A673 (cell line): ENCODE measurements around the gene SLC25A21. TPM values are rescaled to one million over a fixed set of nuclear protein-coding genes. Genes with fewer than 3 reads are reported as not detected.

Experiments used
- BruUV-seq: library from RNA; stranded (reverse); fragments of 400-500 nt; replicated peaks from 2 replicates; lab custom pipeline; 2021; lab: Mats Ljungman, UMichigan
- CTCF ChIA-PET: fragments of 300-600 bp; sonication (Branson Sonifier 250); formaldehyde crosslinking; loops from one replicate; lab custom pipeline; 2022; ENCODE audit warnings: antibody characterized with exemption; lab: Charles Lee
- POLR2A ChIA-PET: fragments of 300-600 bp; sonication (Branson Sonifier 250); formaldehyde crosslinking; loops from one replicate; lab custom pipeline; 2022; ENCODE audit warnings: antibody characterized with exemption; ENCODE audit not compliant: low non-redundant PET; lab: Charles Lee
- DNase-seq: peaks from one replicate; pipeline ENCODE4 v3.0.0-alpha.2; 2015; ENCODE audit warnings: low spot score
- H3K27ac ChIP-seq: fragments of 200-600 bp; sonication (generic); 2 replicates; pipeline ENCODE4 v1.5.1; 2016; ENCODE audit warnings: mixed run types, low read depth, mild to moderate bottlenecking, mixed read lengths, antibody characterized with exemption, low read length; ENCODE audit not compliant: poor library complexity, severe bottlenecking
- H3K27me3 ChIP-seq: fragments of 200-600 bp; sonication (generic); replicated peaks from 2 replicates; pipeline ENCODE4 v1.6.1; 2017; ENCODE audit warnings: mixed run types, low read depth, mild to moderate bottlenecking, mixed read lengths, antibody characterized with exemption, low read length; ENCODE audit not compliant: insufficient read depth, poor library complexity
- H3K36me3 ChIP-seq: fragments of 200-600 bp; sonication (generic); 2 replicates; pipeline ENCODE4 v1.6.1; 2016; ENCODE audit warnings: mixed run types, mild to moderate bottlenecking, mixed read lengths, antibody characterized with exemption, low read length; ENCODE audit not compliant: insufficient read depth, poor library complexity, severe bottlenecking
- H3K4me1 ChIP-seq: fragments of 200-600 bp; sonication (generic); 2 replicates; pipeline ENCODE4 v1.6.1; 2017; ENCODE audit warnings: mixed run types, mild to moderate bottlenecking, mixed read lengths, antibody characterized with exemption, low read length; ENCODE audit not compliant: insufficient read depth, poor library complexity, severe bottlenecking
- H3K4me3 ChIP-seq: fragments of 200-600 bp; sonication (generic); 2 replicates; pipeline ENCODE4 v1.5.1; 2016; ENCODE audit warnings: low read depth, mixed run types, mild to moderate bottlenecking, mixed read lengths, low read length; ENCODE audit not compliant: poor library complexity, severe bottlenecking
- H3K9me3 ChIP-seq: fragments of 200-600 bp; sonication (generic); 2 replicates; pipeline ENCODE4 v1.6.1; 2016; ENCODE audit warnings: mixed run types, low read depth, mild to moderate bottlenecking, mixed read lengths, antibody characterized with exemption, low read length; ENCODE audit not compliant: poor library complexity, severe bottlenecking
- EZH2 ChIP-seq: fragments of 200-600 bp; sonication (generic); IDR thresholded peaks from 2 replicates; pipeline ENCODE4 v1.6.1; 2017; ENCODE audit warnings: borderline replicate concordance, low read depth, mild to moderate bottlenecking, mixed read lengths, antibody characterized with exemption, low read length; ENCODE audit not compliant: poor library complexity, severe bottlenecking
- intact Hi-C: fragments of 100-400 bp; cut with micrococcal nuclease; formaldehyde crosslinking; loops from one replicate; pipeline ENCODE4 v1.10.0; 2022; ENCODE audit not compliant: unreplicated experiment
- total RNA-seq: library from RNA; stranded (reverse); gene quantifications from 2 replicates; pipeline ENCODE4 v1.2.3, GENCODE V29; 2021
- TF ChIP-seq, protein P1 (sequence below): fragments of 300-800, 200-600 bp; sonication (generic); conservative IDR thresholded peaks from 2 replicates; pipeline ENCODE4 v1.5.1; 2017; ENCODE audit warnings: low read depth, mild to moderate bottlenecking, antibody characterized with exemption, low read length, moderate library complexity, mixed read lengths

SLC25A21 gene
- total RNA-seq, 1 experiment from 2014 or later, result 4.7 TPM

DNA sequence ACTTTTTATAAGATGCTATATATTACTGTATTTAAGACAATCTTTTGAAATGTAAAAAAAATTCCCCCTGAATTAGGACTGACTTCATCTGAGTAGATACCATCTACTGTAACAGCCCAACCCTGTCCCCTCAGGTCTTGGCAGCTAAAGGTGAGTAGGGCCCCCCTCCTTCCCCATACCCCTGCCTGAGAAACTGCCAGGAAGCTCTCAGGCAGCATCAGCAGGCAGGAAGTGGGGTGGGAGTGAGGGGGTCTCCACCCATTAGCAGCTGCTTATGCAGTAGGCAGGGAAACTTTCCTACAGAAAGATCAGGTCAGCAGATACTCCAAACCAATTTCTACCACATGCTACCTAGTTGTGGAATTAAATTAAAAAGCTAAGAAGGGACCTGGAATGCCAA, 448.2 kb downstream of the SLC25A21 start:
- ChIA-PET CTCF (no interaction called here), POLR2A (no interaction called here)
- no peak overlapping the region for H3K27ac ChIP-seq
- H3K4me3 ChIP-seq, result no peak overlapping the region
- no peaks in the 10 kb centered on the region for H3K4me1 ChIP-seq
- H3K36me3 ChIP-seq, result no peaks in the 10 kb centered on the region
- DNase-seq, result no peak
- TF ChIP-seq EZH2, result no peak
- TF ChIP-seq, protein P1, sequence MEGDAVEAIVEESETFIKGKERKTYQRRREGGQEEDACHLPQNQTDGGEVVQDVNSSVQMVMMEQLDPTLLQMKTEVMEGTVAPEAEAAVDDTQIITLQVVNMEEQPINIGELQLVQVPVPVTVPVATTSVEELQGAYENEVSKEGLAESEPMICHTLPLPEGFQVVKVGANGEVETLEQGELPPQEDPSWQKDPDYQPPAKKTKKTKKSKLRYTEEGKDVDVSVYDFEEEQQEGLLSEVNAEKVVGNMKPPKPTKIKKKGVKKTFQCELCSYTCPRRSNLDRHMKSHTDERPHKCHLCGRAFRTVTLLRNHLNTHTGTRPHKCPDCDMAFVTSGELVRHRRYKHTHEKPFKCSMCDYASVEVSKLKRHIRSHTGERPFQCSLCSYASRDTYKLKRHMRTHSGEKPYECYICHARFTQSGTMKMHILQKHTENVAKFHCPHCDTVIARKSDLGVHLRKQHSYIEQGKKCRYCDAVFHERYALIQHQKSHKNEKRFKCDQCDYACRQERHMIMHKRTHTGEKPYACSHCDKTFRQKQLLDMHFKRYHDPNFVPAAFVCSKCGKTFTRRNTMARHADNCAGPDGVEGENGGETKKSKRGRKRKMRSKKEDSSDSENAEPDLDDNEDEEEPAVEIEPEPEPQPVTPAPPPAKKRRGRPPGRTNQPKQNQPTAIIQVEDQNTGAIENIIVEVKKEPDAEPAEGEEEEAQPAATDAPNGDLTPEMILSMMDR, result no peak
- no peaks in the 10 kb centered on the region for H3K27me3 ChIP-seq
- H3K9me3 ChIP-seq, result no peaks in the 10 kb centered on the region
- intact Hi-C loops, result no loop called here
- no TSS peak for BruUV-seq

DNA sequence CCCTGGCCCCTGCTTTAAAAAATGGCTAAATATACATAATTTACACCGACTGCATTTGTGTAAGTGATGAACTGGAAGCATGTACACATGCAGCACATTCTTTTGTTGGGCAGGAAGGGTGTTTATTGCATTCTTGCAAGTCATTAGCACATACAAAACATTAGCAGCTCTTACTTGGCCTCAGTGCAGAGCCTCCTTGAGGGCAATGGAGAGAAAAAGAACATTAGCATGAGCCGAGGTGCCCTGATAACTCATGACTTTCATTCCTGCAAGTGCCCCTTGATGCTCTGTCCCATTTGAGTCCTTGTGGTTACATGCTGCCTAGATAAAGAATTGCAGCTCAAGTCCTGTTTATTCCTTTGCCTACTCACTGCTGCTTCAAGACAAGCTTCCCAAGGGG, 448.9 kb downstream of the SLC25A21 start:
- intact Hi-C loops, result no loop called here
- ChIA-PET POLR2A (no interaction called here), CTCF (no interaction called here)
- Histone ChIP-seq H3K36me3 (no peaks in the 10 kb centered on the region), H3K27me3 (no peaks in the 10 kb centered on the region), H3K27ac (no peak overlapping the region), H3K9me3 (no peaks in the 10 kb centered on the region), H3K4me3 (no peak overlapping the region), H3K4me1 (no peaks in the 10 kb centered on the region)
- BruUV-seq, result no TSS peak
- DNase-seq, result no peak
- TF ChIP-seq, protein P1, result no peak
- no peak for TF ChIP-seq EZH2

DNA sequence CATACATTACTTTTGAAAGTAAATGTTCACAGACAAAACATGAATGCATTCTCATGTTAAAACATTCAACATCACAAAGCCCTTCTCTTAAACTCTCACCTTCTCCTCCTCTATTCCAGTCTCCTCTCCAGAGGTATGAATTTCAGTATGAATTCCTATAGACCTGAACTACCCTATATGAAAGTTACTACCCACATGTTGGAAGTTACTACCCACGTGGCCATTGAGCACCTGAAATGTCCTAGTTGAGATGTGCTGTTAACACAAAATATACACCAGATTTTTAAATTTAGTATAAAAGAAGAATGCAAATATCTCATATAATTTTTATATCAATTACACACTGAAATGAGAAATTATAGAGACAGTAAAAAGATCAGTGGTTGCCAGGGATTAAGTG, 450.5 kb downstream of the SLC25A21 start:
- ChIA-PET CTCF (no interaction called here), POLR2A (no interaction called here)
- Histone ChIP-seq H3K9me3 (no peaks in the 10 kb centered on the region), H3K4me3 (no peak overlapping the region), H3K27ac (no peak overlapping the region), H3K36me3 (no peaks in the 10 kb centered on the region), H3K27me3 (no peaks in the 10 kb centered on the region), H3K4me1 (no peaks in the 10 kb centered on the region)
- TF ChIP-seq EZH2, result no peak
- TF ChIP-seq, protein P1, result no peak
- intact Hi-C loops, result no loop called here
- DNase-seq, result no peak
- BruUV-seq, result no TSS peak
